ENCODE data around the gene NDUFV2. TPM values are rescaled to one million over a fixed set of nuclear protein-coding genes. Genes with fewer than 3 reads are reported as not detected.
"Not testable (repeated sequence)": the region's sequence is repeated elsewhere in the genome, so short reads cannot be mapped to it uniquely, and the experiment has no call there.

NDUFV2 gene
- total and polyA plus RNA-seq, 12 donors: 362 to 1,061 (median 482) TPM

- H3K9me3 ChIP-seq: no peaks in the 10 kb centered on the region
- DNase-seq (no peak), ATAC-seq (no peak)
- 93 to 98% methylated on average over 2 of the region's 2 CpGs for WGBS, 2 donors
- no peaks in the 10 kb centered on the region for H3K27me3 ChIP-seq
- no peak overlapping the region for H3K27ac ChIP-seq
- TF ChIP-seq, protein P1, sequence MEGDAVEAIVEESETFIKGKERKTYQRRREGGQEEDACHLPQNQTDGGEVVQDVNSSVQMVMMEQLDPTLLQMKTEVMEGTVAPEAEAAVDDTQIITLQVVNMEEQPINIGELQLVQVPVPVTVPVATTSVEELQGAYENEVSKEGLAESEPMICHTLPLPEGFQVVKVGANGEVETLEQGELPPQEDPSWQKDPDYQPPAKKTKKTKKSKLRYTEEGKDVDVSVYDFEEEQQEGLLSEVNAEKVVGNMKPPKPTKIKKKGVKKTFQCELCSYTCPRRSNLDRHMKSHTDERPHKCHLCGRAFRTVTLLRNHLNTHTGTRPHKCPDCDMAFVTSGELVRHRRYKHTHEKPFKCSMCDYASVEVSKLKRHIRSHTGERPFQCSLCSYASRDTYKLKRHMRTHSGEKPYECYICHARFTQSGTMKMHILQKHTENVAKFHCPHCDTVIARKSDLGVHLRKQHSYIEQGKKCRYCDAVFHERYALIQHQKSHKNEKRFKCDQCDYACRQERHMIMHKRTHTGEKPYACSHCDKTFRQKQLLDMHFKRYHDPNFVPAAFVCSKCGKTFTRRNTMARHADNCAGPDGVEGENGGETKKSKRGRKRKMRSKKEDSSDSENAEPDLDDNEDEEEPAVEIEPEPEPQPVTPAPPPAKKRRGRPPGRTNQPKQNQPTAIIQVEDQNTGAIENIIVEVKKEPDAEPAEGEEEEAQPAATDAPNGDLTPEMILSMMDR (IDR thresholded peaks at IDR 0.05): no peak
- intact Hi-C loops (cut with DNase I): no loop called here
- peaks cover 0 to 27% (median 0%) of the 10 kb centered on the region in 9 donors for H3K4me1 ChIP-seq
- no peak overlapping the region for H3K4me3 ChIP-seq
- no peaks in the 10 kb centered on the region for H3K36me3 ChIP-seq
These were observed 15.4 kb upstream of the NDUFV2 start for GRCh38 chr18:9087144-9087543.

- Histone ChIP-seq H3K27me3 (no peaks in the 10 kb centered on the region), H3K9me3 (no peaks in the 10 kb centered on the region), H3K27ac (no peak overlapping the region), H3K4me1 (peaks cover 0 to 28% (median 0%) of the 10 kb centered on the region in 9 donors), H3K4me3 (no peak overlapping the region), H3K36me3 (no peaks in the 10 kb centered on the region)
- intact Hi-C loops (cut with DNase I): no loop called here
- TF ChIP-seq, protein P1 (IDR thresholded peaks at IDR 0.05): no peak
- 94 to 99% methylated on average over 5 of the region's 5 CpGs for WGBS, 2 donors
- DNase-seq (no peak), ATAC-seq (no peak)
These were observed 14.2 kb upstream of the NDUFV2 start for GRCh38 chr18:9088252-9088651.

DNA sequence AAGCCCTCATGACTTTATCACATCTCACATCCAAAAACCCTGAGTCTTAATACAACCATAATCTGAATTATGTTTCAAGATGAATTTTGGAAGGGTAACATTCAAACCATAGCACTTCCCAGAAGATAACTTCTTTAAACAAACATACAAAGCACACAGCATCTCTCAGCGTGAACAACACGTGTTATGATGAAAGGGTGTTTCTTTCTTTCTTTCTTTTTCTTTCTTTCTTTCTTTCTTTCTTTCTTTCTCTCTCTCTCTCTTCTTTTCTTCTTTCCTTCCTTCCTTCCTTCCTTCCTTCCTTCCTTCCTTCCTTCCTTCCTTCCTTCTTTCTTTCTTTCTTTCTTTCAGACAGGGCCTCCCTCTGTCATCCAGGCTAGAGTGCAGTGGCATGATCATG lies 13.8 kb upstream of the NDUFV2 start:
- H3K27ac ChIP-seq; intact Hi-C loops (cut with DNase I); ATAC-seq; H3K4me3 ChIP-seq; H3K27me3 ChIP-seq; DNase-seq; H3K9me3 ChIP-seq; H3K36me3 ChIP-seq: not testable (repeated sequence)
- WGBS, 2 donors: 94 to 96% methylated on average over 2 of the region's 2 CpGs
- H3K4me1 ChIP-seq: peaks cover 0 to 25% (median 0%) of the 10 kb centered on the region in 9 donors

DNA sequence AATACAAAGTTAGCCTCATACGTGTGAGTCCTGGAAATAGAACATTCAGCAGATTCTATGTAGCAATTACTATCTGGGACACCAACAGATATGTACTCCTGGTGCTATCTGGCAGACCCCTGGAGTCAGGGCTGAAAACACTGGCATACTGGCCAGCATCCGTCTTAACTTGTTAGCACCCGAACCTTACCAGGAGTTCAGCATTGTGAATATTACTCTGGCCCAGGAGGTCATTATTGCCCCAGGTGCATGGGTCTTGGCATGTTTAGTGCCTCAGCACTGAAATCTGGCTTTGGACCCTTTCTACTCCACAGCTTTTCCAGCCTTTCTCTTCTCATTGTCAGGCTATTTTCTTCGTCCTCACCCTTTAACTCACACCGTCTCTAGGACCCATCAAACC lies 11.9 kb upstream of the NDUFV2 start:
- Histone ChIP-seq H3K36me3 (no peaks in the 10 kb centered on the region), H3K4me3 (no peak overlapping the region), H3K4me1 (peaks cover 0 to 35% (median 6%) of the 10 kb centered on the region in 9 donors), H3K27me3 (no peaks in the 10 kb centered on the region), H3K27ac (no peak overlapping the region), H3K9me3 (no peaks in the 10 kb centered on the region)
- DNase-seq (no peak), ATAC-seq (no peak)
- intact Hi-C loops (cut with DNase I): no loop called here
- TF ChIP-seq, protein P1 (IDR thresholded peaks at IDR 0.05): no peak
- WGBS, 2 donors: 89 to 91% methylated on average over 5 of the region's 5 CpGs

DNA sequence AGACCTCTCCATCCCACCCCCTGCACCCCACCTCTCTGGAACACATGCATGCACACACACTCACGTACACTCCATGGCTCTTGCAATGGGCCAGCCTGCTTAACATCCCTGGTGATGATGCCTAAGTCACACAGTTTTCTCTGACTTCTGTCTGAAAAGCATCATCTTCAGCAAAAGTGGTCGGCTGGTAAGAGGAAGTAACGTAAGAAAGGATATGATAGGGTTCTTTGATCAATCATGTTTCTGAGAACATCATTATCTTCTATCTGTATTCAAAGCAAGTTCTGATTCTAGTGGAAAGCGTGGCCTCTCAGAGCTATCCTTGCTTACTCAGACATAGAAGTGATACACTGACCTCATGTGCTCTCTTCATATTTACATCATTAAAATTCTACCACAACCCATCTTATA lies 11.4 kb upstream of the NDUFV2 start:
- H3K27me3 ChIP-seq: no peaks in the 10 kb centered on the region
- TF ChIP-seq, protein P1 (IDR thresholded peaks at IDR 0.05): no peak
- intact Hi-C loops (cut with DNase I): no loop called here
- ATAC-seq: no peak
- DNase-seq: no peak
- no peaks in the 10 kb centered on the region for H3K36me3 ChIP-seq
- no peak overlapping the region for H3K27ac ChIP-seq
- no peaks in the 10 kb centered on the region for H3K9me3 ChIP-seq
- H3K4me1 ChIP-seq: peaks cover 0 to 40% (median 6%) of the 10 kb centered on the region in 9 donors
- H3K4me3 ChIP-seq: no peak overlapping the region
- 83 to 85% methylated on average over 4 of the region's 4 CpGs for WGBS, 2 donors
